GM10248 (cell line): ENCODE results near the gene MSI2.

Experiments used
- CTCF ChIA-PET: fragments of 300-600 bp; sonication (Branson Sonifier 250); formaldehyde crosslinking; extraction: SDS; loops from one replicate; lab custom pipeline; 2021; ENCODE audit warnings: antibody characterized with exemption; lab: Yijun Ruan, JAX
- POLR2A ChIA-PET: fragments of 350-650 bp; sonication (Branson Sonifier 250); formaldehyde crosslinking; extraction: SDS; loops from one replicate; lab custom pipeline; 2020; ENCODE audit warnings: antibody characterized with exemption; lab: Yijun Ruan, JAX
- DNase-seq: peaks from one replicate; pipeline ENCODE4 v3.0.0; 2012; ENCODE audit errors: extremely low spot score
- CTCF ChIP-seq: IDR thresholded peaks from 2 replicates; pipeline ENCODE4 v1.5.1; 2012; ENCODE audit warnings: mild to moderate bottlenecking, low read depth; ENCODE audit errors: extremely low read depth, missing control alignments, control extremely low read depth

Gene MSI2

GRCh38 chr17:57288040-57288772 lies 31.9 kb downstream of the MSI2 start:
- no peak for TF ChIP-seq CTCF
- ChIA-PET POLR2A (no interaction called here), CTCF (no interaction called here)
- no peak for DNase-seq

DNA sequence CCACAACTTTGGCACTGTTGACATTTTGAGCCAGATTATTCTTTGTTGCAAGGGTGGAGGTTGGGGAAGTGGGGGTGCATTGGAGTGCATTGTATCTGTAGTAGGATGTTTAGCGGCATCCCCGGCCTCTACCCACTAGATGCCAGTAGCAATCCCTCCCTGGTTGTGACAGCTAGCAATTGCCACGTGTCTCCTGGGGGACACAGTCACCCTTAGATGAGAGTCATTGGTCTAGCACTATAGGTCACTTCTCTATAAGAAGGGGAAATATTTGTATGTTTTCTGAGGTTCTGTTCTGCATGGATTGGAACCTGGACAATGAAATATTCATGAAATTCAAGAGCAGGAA lies 32.4 kb downstream of the MSI2 start:
- no peak for DNase-seq
- TF ChIP-seq CTCF, result no peak
- CTCF ChIA-PET, result interaction anchor here (1.0 kb wide), 1 partner anchor 383 kb away, joined by 3 read pairs; no protein-coding TSS in a partner anchor
- POLR2A ChIA-PET, result no interaction called here

GRCh38 chr17:57289130-57289529 lies 32.8 kb downstream of the MSI2 start:
- ChIA-PET CTCF (interaction anchor here (1.0 kb wide), 1 partner anchor 383 kb away, joined by 3 read pairs; no protein-coding TSS in a partner anchor), POLR2A (no interaction called here)
- no peak for TF ChIP-seq CTCF
- no peak for DNase-seq

GRCh38 chr17:57289613-57290012 lies 33.3 kb downstream of the MSI2 start:
- ChIA-PET CTCF (interaction anchor here (1.0 kb wide), 1 partner anchor 382 kb away, joined by 3 read pairs; no protein-coding TSS in a partner anchor), POLR2A (no interaction called here)
- TF ChIP-seq CTCF, result no peak
- DNase-seq, result no peak

DNA sequence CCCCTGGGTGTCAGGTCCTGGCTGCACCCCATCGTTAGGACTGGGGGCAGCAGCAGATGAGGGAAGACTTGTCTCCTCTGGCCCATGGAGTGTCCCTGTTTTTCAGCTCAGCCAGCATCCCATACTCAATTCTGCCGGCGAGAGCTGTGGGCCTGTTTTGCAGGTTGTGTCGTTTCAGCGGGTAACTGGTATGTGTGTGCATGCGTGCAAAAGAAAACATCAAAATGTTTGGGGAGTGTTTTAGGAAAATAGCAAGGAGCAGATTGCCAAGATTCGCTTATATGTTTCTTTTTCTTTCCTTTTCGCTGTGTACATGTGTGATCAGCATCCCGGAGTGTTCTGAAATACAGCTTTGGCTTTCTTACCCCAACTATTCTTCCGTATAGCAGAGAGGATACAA lies 34.7 kb downstream of the MSI2 start:
- ChIA-PET CTCF (interaction anchor here (1.2 to 1.5 kb wide), 2 partner anchors 13 to 14 kb away, joined by 4 to 7 read pairs; no protein-coding TSS in a partner anchor), POLR2A (no interaction called here)
- no peak for TF ChIP-seq CTCF
- no peak for DNase-seq

DNA sequence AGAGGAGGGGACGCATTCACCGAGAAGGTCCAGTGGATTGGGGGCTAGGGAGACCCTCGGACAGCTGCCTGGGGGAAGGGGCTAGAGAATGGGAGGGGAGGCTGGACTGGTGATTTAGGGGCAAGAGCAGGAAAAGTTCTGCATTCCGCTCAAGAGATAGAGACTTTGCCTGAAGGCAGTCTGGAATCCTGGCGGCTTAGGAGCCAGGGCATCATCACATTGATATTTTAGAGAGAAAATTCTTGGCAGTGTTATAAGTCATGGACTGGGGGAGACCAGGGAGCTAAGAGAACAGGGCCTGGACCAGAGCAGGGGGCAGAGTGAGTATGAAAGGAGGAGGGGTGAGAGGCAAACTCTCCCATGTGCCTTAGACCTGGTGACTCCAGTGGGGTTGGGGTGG lies 35.8 kb downstream of the MSI2 start:
- ChIA-PET POLR2A (no interaction called here), CTCF (interaction anchor here (1.2 to 1.5 kb wide), 2 partner anchors 13 to 14 kb away, joined by 4 to 7 read pairs; no protein-coding TSS in a partner anchor)
- no peak for TF ChIP-seq CTCF
- no peak for DNase-seq
